Spleen (tissue), 11 donors: ENCODE data around the gene GREB1L. TPM values are rescaled to one million over a fixed set of nuclear protein-coding genes. Genes with fewer than 3 reads are reported as not detected.
"Not testable (repeated sequence)": the region's sequence is repeated elsewhere in the genome, so short reads cannot be mapped to it uniquely, and the experiment has no call there.

Experiments
- DNase-seq: peaks from one replicate; pipeline ENCODE4 v3.0.0-alpha.2; 2020
- H3K27ac ChIP-seq, 8 donors: fragments of 200-600 bp; sonication (generic) in 7 of 8; 1 replicate in 4 of 8; 2 replicates in 4 of 8; pipeline versions ENCODE4 v1.5.0 to v1.8.0; 2016 to 2021; ENCODE audit warnings: inconsistent platforms in 4 of 8, mild to moderate bottlenecking in 4 of 8, moderate library complexity in 1 of 8
- H3K27me3 ChIP-seq, 7 donors: fragments of 200-600 bp; sonication (generic) in 6 of 7; replicated peaks in 1 of 7; 1 replicate in 4 of 7; 2 replicates in 3 of 7; pipeline versions ENCODE4 v1.5.0 to v1.8.0; 2016 to 2021; ENCODE audit warnings: inconsistent platforms in 3 of 7, mild to moderate bottlenecking in 1 of 7
- H3K36me3 ChIP-seq, 6 donors: fragments of 200-600 bp; sonication (generic) in 5 of 6; 1 replicate in 4 of 6; 2 replicates in 2 of 6; pipeline versions ENCODE4 v1.5.0 to v1.8.0; 2016 to 2021; ENCODE audit warnings: inconsistent platforms in 2 of 6
- H3K4me1 ChIP-seq, 6 donors: fragments of 200-600 bp; sonication (generic) in 5 of 6; 1 replicate in 3 of 6; 2 replicates in 3 of 6; pipeline versions ENCODE4 v1.5.0 to v1.8.0; 2016 to 2021; ENCODE audit warnings: inconsistent platforms in 3 of 6
- H3K4me3 ChIP-seq, 8 donors: fragments of 200-600 bp; sonication (generic) in 7 of 8; 1 replicate in 4 of 8; 2 replicates in 4 of 8; pipeline versions ENCODE4 v1.5.0 to v1.8.0; 2016 to 2021; ENCODE audit warnings: inconsistent platforms in 4 of 8, mild to moderate bottlenecking in 4 of 8, moderate library complexity in 2 of 8
- H3K9me3 ChIP-seq, 8 donors: fragments of 200-600 bp; sonication (generic) in 7 of 8; 1 replicate in 4 of 8; 2 replicates in 4 of 8; pipeline versions ENCODE4 v1.5.0 to v1.8.0; 2016 to 2021; ENCODE audit warnings: inconsistent platforms in 4 of 8
- CTCF ChIP-seq, 11 experiments: fragments of 200-600 bp in 7 of 11; fragments of 450-650 bp in 4 of 11; sonication (generic) in 4 of 11; IDR thresholded peaks in 8 of 11; conservative IDR thresholded peaks in 3 of 11; 1 replicate in 7 of 11; 2 replicates in 4 of 11; pipeline versions ENCODE4 v1.4.0 to v1.8.0; 2016 to 2021; ENCODE audit warnings: antibody characterized with exemption in 11 of 11, inconsistent platforms in 4 of 11, mild to moderate bottlenecking in 1 of 11
- POLR2A ChIP-seq, 3 donors: fragments of 450-650 bp; IDR thresholded peaks; one replicate each; pipeline ENCODE4 v1.5.1; 2017; ENCODE audit warnings: antibody characterized with exemption in 3 of 3, mild to moderate bottlenecking in 1 of 3
- POLR2AphosphoS5 ChIP-seq, 3 donors: sonication (generic); formaldehyde crosslinking; IDR thresholded peaks; one replicate each; pipeline ENCODE4 v1.5.1; 2017; ENCODE audit warnings: antibody characterized with exemption in 3 of 3
- WGBS, 5 donors: extraction: QIAGEN DNeasy Blood & Tissue Kit in 3 of 5; methylation state at CpG; one replicate each; pipeline versions ENCODE4 v1.1.5 to v1.1.7; 2013 to 2018; 5-methylcytosine and 5-hydroxymethylcytosine counted together
- intact Hi-C: fragments of 100-400 bp; cut with DNase I; formaldehyde crosslinking; loops from one replicate; pipeline ENCODE4 v1.15.0; 2023; ENCODE audit warnings: low total_unique reads
- polyA plus RNA-seq, 3 donors: library from polyadenylated mRNA; stranded (reverse); fragments of 200-250 nt; gene quantifications; one replicate each; pipeline ENCODE4 v1.2.1, GENCODE V29; 2013
- total RNA-seq, 7 donors: library from RNA; depleted of rRNA in 3 of 7; stranded (reverse); fragments of >200 nt in 3 of 7; fragmentation: NEBNext Ultra II Directional in 4 of 7; extraction: Animal tissue kit (Norgen Biotek cat#: 25700) in 4 of 7; gene quantifications; one replicate each; pipeline versions ENCODE4 v1.1.0 to v1.2.1, GENCODE V29; 2016 to 2021
- donor health status: healthy with polysubstance abuse.
- donor health status: DM: no; HTN: no; CAD: no; lungs with moderate emphysema.
- donor health status: DM: no; HTN: no; CAD: no.
- donor health status: Bipolar disorder and iron deficiency.
- donor health status: healthy.
- donor health status: DM: no; HTN: no; CAD: no.
- donor health status: DM: yes; HTN: yes; CAD: no.

Gene GREB1L
- total and polyA plus RNA-seq, 10 donors = under 0.01 to 0.79 (median 0.57) TPM

- no peaks in the 10 kb centered on the region for H3K9me3 ChIP-seq
- H3K4me1 ChIP-seq = no peaks in the 10 kb centered on the region
- H3K27ac ChIP-seq = no peak overlapping the region
- DNase-seq = no peak
- no peak for TF ChIP-seq CTCF (IDR thresholded peaks at IDR 0.05 in 8 of 11, conservative IDR thresholded peaks at IDR 0.05 in 3 of 11)
- TF ChIP-seq POLR2A (IDR thresholded peaks at IDR 0.05) = no peak
- TF ChIP-seq POLR2AphosphoS5 (IDR thresholded peaks at IDR 0.05) = no peak
- no peaks in the 10 kb centered on the region for H3K36me3 ChIP-seq
- H3K4me3 ChIP-seq = no peak overlapping the region
- intact Hi-C loops = no loop called here
- H3K27me3 ChIP-seq = no peaks in the 10 kb centered on the region
- WGBS, 5 donors = 0% methylated on average over 1 of the region's 1 CpG
These were observed 121.3 kb downstream of the GREB1L start for GRCh38 chr18:21363348-21363747.

- Histone ChIP-seq H3K27ac (no peak overlapping the region), H3K4me1 (no peaks in the 10 kb centered on the region), H3K27me3 (no peaks in the 10 kb centered on the region), H3K9me3 (no peaks in the 10 kb centered on the region), H3K4me3 (no peak overlapping the region), H3K36me3 (no peaks in the 10 kb centered on the region)
- intact Hi-C loops = no loop called here
- WGBS, 5 donors = 44 to 62% (median 60%) methylated on average over 2 of the region's 2 CpGs
- TF ChIP-seq CTCF (IDR thresholded peaks at IDR 0.05 in 8 of 11, conservative IDR thresholded peaks at IDR 0.05 in 3 of 11) (no peak), POLR2AphosphoS5 (IDR thresholded peaks at IDR 0.05) (no peak), POLR2A (IDR thresholded peaks at IDR 0.05) (no peak)
- no peak for DNase-seq
These were observed 122.4 kb downstream of the GREB1L start for GRCh38 chr18:21364471-21364870.

- no peak for TF ChIP-seq CTCF (IDR thresholded peaks at IDR 0.05 in 8 of 11, conservative IDR thresholded peaks at IDR 0.05 in 3 of 11)
- TF ChIP-seq POLR2A (IDR thresholded peaks at IDR 0.05) = no peak
- no peak for TF ChIP-seq POLR2AphosphoS5 (IDR thresholded peaks at IDR 0.05)
- H3K36me3 ChIP-seq = no peaks in the 10 kb centered on the region
- 89 to 97% (median 93%) methylated on average over 2 of the region's 2 CpGs for WGBS, 5 donors
- H3K4me3 ChIP-seq = no peak overlapping the region
- H3K27me3 ChIP-seq = no peaks in the 10 kb centered on the region
- no peaks in the 10 kb centered on the region for H3K4me1 ChIP-seq
- intact Hi-C loops = no loop called here
- no peak for DNase-seq
- H3K27ac ChIP-seq = no peak overlapping the region
- H3K9me3 ChIP-seq = no peaks in the 10 kb centered on the region
These were observed 124.9 kb downstream of the GREB1L start for GRCh38 chr18:21366896-21367295.

GRCh38 chr18:21369146-21369545, 127.1 kb downstream of the GREB1L start:
- Histone ChIP-seq H3K27me3 (no peaks in the 10 kb centered on the region), H3K9me3 (no peaks in the 10 kb centered on the region), H3K4me3 (no peak overlapping the region), H3K27ac (no peak overlapping the region), H3K36me3 (no peaks in the 10 kb centered on the region), H3K4me1 (no peaks in the 10 kb centered on the region)
- TF ChIP-seq POLR2AphosphoS5 (IDR thresholded peaks at IDR 0.05) (no peak), POLR2A (IDR thresholded peaks at IDR 0.05) (no peak), CTCF (IDR thresholded peaks at IDR 0.05 in 8 of 11, conservative IDR thresholded peaks at IDR 0.05 in 3 of 11) (no peak)
- WGBS, 5 donors = 65 to 72% (median 70%) methylated on average over 4 of the region's 4 CpGs
- intact Hi-C loops = no loop called here
- DNase-seq = no peak

GRCh38 chr18:21369597-21369996, 127.6 kb downstream of the GREB1L start:
- intact Hi-C loops, DNase-seq, H3K36me3 ChIP-seq, H3K4me3 ChIP-seq, H3K27me3 ChIP-seq, H3K9me3 ChIP-seq, H3K4me1 ChIP-seq, H3K27ac ChIP-seq: not testable (repeated sequence)
- 88 to 98% (median 94%) methylated on average over 7 of the region's 7 CpGs for WGBS, 5 donors
